NCI-H146 treated with DMSO at 0.1 percent for 48 hours (cell line): ENCODE results near the gene ADGRL3.

ENCODE experiments used
- DNase-seq: peaks from one replicate; lab custom pipeline; 2025; ENCODE audit not compliant: unreplicated experiment; lab: John Stamatoyannopoulos, UW

Gene ADGRL3

GRCh38 chr4:61275241-61275640 lies 75.1 kb downstream of the ADGRL3 start:
- DNase-seq, result no peak

GRCh38 chr4:61276029-61276428 lies 75.9 kb downstream of the ADGRL3 start:
- no peak for DNase-seq

- peak; percentile 42 for DNase-seq
Observed at GRCh38 chr4:61277785-61278760, 77.9 kb downstream of the ADGRL3 start.

GRCh38 chr4:61292322-61292721 lies 92.2 kb downstream of the ADGRL3 start:
- DNase-seq, result no peak

GRCh38 chr4:61293707-61294400 lies 93.7 kb downstream of the ADGRL3 start:
- no peak for DNase-seq

- no peak for DNase-seq
Observed at GRCh38 chr4:61294936-61295335, 94.8 kb downstream of the ADGRL3 start.

GRCh38 chr4:61296144-61296543 lies 96.0 kb downstream of the ADGRL3 start:
- no peak for DNase-seq

- no peak for DNase-seq
Observed at GRCh38 chr4:61298178-61298740, 98.1 kb downstream of the ADGRL3 start.

GRCh38 chr4:61299316-61299715 lies 99.2 kb downstream of the ADGRL3 start:
- DNase-seq, result no peak

GRCh38 chr4:61300266-61300844 lies 100.2 kb downstream of the ADGRL3 start:
- no peak for DNase-seq

GRCh38 chr4:61301271-61301670 lies 101.1 kb downstream of the ADGRL3 start:
- no peak for DNase-seq

- DNase-seq, result no peak
Observed at GRCh38 chr4:61308033-61308432, 107.9 kb downstream of the ADGRL3 start.

GRCh38 chr4:61309616-61310015 lies 109.5 kb downstream of the ADGRL3 start:
- no peak for DNase-seq

- no peak for DNase-seq
Observed at GRCh38 chr4:61312526-61312925, 112.4 kb downstream of the ADGRL3 start.

GRCh38 chr4:61318431-61318830 lies 118.3 kb downstream of the ADGRL3 start:
- no peak for DNase-seq

- DNase-seq, result no peak
Observed at GRCh38 chr4:61319156-61319555, 119.0 kb downstream of the ADGRL3 start.

- DNase-seq, result no peak
Observed at GRCh38 chr4:61320154-61320553, 120.0 kb downstream of the ADGRL3 start.

GRCh38 chr4:61320631-61321030 lies 120.5 kb downstream of the ADGRL3 start:
- DNase-seq, result no peak

GRCh38 chr4:61332693-61333092 lies 132.6 kb downstream of the ADGRL3 start:
- DNase-seq, result no peak

GRCh38 chr4:61333490-61333889 lies 133.4 kb downstream of the ADGRL3 start:
- no peak for DNase-seq

- DNase-seq, result peak; percentile 15
Observed at GRCh38 chr4:61335241-61335763, 135.2 kb downstream of the ADGRL3 start.
